Keratinocyte (primary cell): ENCODE results near the gene IGFBP3.

Experiments used
- EZH2 ChIP-seq: IDR thresholded peaks from one replicate; pipeline ENCODE4 v1.6.1; 2012; ENCODE audit warnings: inconsistent platforms, mild to moderate bottlenecking, low read length, moderate library complexity
- TF ChIP-seq, protein P1 (sequence below), 3 experiments: IDR thresholded peaks in 1 of 3; conservative IDR thresholded peaks in 1 of 3; optimal IDR thresholded peaks in 1 of 3; 2 replicates in 2 of 3; 3 replicates in 1 of 3; pipeline versions ENCODE3 to v1.5.1; 2011; ENCODE audit warnings: low read length in 3 of 3, mild to moderate bottlenecking in 3 of 3, moderate library complexity in 2 of 3, control low read depth in 1 of 3, inconsistent platforms in 1 of 3; ENCODE audit not compliant: insufficient read depth in 2 of 3; ENCODE audit errors: extremely low read depth in 1 of 3

DNA sequence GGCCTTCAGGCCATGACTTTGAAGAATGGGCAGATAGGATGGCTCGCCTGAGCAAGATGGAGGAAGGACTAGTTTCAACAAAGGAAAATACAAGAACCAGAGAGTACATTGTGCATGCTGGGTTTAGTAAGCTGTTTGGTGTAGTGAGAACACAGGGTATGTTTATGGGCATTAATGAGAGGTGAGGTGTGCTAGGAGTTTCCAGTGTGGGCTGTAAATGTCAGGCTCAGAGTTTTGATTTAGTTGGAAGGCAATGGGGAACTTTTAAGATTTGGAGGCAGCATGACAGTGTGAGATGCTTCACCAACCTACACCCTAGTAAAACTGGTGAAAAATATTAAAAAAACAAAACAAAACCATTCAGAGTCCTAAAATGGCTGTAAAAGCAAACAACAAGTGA lies 19.5 kb downstream of the IGFBP3 start:
- TF ChIP-seq, protein P1, sequence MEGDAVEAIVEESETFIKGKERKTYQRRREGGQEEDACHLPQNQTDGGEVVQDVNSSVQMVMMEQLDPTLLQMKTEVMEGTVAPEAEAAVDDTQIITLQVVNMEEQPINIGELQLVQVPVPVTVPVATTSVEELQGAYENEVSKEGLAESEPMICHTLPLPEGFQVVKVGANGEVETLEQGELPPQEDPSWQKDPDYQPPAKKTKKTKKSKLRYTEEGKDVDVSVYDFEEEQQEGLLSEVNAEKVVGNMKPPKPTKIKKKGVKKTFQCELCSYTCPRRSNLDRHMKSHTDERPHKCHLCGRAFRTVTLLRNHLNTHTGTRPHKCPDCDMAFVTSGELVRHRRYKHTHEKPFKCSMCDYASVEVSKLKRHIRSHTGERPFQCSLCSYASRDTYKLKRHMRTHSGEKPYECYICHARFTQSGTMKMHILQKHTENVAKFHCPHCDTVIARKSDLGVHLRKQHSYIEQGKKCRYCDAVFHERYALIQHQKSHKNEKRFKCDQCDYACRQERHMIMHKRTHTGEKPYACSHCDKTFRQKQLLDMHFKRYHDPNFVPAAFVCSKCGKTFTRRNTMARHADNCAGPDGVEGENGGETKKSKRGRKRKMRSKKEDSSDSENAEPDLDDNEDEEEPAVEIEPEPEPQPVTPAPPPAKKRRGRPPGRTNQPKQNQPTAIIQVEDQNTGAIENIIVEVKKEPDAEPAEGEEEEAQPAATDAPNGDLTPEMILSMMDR (optimal IDR thresholded peaks at IDR 0.05 in 1 of 3, IDR thresholded peaks at IDR 0.05 in 1 of 3, conservative IDR thresholded peaks at IDR 0.05 in 1 of 3; ENCODE audit: extremely low read depth in 1 of 3, insufficient read depth in 2 of 3, low read length in 3 of 3): no peak
- no peak for TF ChIP-seq EZH2
